Fibroblast of upper back skin (primary cell): ENCODE results near the gene RPRD2.

Experiments used
- DNase-seq: peaks from one replicate; pipeline ENCODE4 v3.0.0-alpha.2; 2013

RPRD2 gene

GRCh38 chr1:150515328-150516049 lies 151.5 kb downstream of the RPRD2 start, which contains the start of gene FALEC:
FALEC (plus strand) TSS chr1:150515752.
- peak; percentile 96 for DNase-seq

GRCh38 chr1:150516050-150516591 lies 152.2 kb downstream of the RPRD2 start:
- DNase-seq, result no peak

GRCh38 chr1:150516616-150517015 lies 152.7 kb downstream of the RPRD2 start:
- no peak for DNase-seq

- DNase-seq, result no peak
Measured at GRCh38 chr1:150521196-150521968, 157.4 kb downstream of the RPRD2 start.

GRCh38 chr1:150525348-150525747 lies 161.4 kb downstream of the RPRD2 start:
- DNase-seq, result no peak
